Measurements from ENCODE around the gene MLXIPL.
"Not testable (repeated sequence)": the region's sequence is repeated elsewhere in the genome, so short reads cannot be mapped to it uniquely, and the experiment has no call there.

Gene MLXIPL

DNA sequence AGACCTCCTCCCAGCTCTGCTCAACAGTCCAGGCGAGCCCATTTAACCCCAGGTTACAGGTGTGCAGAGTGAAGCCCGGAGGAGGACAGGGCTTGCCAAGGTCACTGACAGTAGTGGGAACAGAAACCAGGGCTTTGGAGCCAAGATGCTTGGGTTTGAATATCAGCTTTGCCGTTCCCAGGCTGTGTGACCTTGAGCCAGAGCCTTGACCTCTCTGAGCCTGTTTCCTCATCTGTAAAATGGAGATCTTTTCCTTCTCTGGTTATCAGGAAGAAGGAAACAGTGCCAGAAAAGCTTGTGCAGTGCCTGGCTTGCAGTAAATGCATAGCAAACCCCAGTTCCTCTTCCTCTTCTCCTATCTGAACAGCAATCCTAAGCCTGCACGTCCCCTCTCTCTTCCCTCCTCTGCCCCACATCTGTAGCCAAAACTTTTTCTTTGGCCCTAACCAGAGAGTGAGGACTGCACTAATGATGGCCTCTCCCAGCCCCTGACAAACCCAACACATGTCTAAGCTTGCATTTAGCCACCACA lies 21.4 kb upstream of the MLXIPL start:
- DNase-seq = no peak

DNA sequence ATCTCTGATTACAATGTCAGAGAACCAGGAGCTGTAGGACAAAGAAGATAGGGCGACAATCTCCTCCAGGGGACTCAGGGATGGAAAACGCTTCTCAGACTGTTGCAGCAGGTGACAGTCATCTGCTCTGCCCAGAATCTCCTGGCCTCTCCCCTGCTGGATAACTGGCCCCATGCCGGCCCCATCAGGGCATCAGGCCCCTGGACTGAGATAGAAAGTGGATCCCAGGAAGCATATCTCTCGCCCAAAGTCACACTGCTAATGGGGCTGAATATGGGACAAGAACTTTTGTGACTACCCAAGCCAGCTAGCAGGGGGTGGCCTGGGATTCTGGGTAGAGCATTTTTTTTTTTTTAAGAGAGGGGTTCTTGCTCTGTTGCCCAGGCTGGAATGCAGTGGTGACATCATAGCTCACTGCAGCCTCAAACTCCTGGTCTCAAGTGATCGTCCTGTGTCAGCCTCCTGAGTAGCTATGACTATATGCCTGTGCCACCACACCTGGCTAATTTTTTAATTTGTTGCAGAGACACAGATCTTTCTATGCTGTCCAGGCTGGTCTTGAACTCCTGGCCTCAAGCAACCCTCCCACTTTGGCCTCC lies 20.5 kb upstream of the MLXIPL start:
- DNase-seq = no peak

DNA sequence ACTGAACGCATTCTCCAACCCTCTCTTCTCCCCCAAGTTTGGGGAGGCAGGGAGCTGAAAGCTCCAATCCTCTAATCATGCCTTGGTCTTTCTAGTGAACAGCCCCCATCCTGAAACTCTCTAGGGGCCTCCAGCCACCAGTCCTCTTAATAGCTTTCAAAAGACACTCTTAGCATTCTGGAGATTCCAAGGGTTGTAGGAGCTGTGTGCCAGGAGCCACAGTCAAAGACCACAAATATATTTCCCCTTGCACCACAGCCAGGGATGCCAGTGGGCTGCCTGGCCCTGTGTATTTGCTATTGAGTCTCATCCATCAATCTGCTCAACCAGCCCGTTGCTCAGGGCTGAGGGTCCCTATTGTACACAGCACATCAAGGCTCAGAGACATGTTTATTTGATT lies 18.5 kb upstream of the MLXIPL start:
- no peak for DNase-seq

GRCh38 chr7:73638911-73639310 lies 14.6 kb upstream of the MLXIPL start:
- DNase-seq = no peak

DNA sequence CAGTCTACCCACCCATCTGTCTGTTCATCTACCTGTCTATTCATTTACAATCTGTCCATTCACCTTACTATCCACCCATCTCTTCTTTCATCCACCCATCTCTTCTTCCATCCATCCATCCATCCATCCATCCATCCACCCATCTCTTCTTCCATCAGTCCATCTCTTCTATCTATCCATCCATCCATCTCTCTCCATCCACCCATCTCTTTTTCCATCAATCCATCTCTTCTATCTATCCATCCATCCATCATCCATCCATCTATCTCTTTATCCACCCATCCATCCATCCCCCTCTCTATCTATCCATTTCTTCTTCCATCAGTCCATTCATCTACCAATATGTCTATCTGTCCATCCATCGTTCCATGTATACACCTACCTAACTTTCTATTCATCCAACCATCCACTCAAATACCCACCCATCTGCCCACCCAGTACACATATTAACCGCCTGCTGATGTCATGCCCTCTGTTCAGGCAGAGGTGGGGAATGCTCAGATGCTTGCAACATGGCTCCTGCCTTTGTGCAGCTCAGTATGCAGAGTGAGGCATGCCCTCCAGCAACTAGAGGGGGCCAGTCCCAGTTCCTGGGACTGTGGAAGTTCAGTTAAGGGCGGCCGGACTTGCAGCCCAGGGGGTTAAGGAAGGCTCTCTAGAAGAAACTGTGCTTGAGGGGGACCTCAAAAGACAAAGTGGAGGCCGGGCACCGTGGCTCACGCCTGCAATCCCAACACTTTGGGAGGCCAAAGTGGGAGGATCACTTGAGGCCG lies 11.3 kb upstream of the MLXIPL start:
- DNase-seq = no peak

DNA sequence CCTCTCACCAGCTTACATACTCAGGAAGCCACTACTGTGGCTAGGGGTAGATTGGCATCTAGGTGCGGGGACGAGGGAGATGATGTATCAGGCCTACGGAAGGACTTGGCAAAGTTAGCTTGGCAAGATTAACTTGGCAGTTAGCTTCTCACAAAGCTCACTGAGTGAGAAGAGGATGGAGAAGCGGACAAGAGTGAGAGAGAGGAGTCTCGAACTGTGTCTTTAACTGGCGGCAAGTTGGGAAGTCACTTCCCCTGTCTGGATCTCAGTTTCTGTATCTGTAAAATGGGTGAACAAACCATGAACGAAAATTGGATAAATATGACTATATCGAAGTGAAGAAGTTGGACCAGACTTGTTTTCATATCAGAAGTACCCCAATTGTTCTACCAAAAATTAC lies 9.5 kb upstream of the MLXIPL start:
- DNase-seq = no peak

- no peak for DNase-seq
Observed at GRCh38 chr7:73633323-73633722, 9.0 kb upstream of the MLXIPL start.

DNA sequence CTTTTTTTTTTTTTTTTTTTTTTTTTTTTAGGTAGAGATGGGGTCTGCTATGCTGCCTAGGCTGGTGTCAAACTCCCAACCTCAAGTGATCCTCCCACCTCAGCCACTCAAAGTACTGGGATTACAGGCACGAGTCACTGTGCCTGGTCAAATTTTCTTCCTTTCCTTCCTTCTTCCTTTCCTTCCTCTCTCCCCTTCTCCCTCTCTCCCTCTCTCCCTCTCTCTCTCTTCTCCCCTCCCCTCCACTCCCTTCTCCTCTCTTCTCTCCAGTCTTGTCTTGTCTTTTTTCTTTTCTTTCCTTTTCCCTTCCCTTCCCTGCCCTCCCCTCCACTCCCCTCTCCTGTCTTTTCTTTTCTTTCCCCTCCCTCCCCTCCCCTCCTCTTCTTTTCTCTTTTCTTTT lies 7.2 kb upstream of the MLXIPL start:
- no peak for DNase-seq

- DNase-seq = no peak
Observed at GRCh38 chr7:73628504-73628903, 4.2 kb upstream of the MLXIPL start.

- no peak for DNase-seq
Observed at GRCh38 chr7:73626814-73627213, 2.5 kb upstream of the MLXIPL start.

GRCh38 chr7:73625276-73625675 lies 954 bp upstream of the MLXIPL start:
- no peak for DNase-seq

DNA sequence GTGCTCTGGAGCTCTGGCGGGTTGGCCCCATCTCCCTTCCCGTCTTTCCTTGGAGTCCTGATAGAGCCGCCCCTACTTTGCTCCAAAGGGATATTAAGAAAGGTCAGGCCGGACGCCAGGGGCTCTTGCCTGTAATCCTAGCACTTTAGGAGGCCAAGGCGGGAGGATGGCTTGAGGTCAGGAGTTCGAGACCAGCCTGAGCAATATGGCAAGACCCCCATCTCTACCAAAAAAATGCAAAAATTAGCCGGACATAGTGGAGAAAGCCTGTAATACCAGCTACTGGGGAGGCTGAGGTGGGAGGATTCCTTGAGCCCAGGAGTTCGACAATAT lies 313 bp upstream of the MLXIPL start:
- no peak for DNase-seq

GRCh38 chr7:73622909-73623797 lies 1.2 kb downstream of the MLXIPL start:
- no peak for DNase-seq

DNA sequence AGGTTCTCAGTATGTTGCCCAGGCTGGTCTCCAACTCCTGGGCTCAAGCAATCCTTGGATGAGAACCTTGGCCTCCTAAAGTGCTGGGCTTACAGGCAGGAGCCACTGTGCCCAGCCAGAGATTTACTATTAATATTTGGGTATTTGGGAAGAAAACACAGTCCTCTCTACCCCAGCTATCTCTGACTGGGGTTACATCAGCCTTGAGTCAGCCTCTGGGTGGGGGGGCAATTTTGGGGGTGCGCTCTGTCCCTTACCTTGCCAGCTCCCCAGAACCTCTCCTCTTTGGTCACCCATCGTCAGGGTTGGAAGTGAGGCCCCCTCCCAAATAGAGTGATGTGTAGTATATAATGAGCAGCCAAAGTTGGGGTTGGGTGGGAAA lies 1.8 kb downstream of the MLXIPL start:
- DNase-seq = no peak

DNA sequence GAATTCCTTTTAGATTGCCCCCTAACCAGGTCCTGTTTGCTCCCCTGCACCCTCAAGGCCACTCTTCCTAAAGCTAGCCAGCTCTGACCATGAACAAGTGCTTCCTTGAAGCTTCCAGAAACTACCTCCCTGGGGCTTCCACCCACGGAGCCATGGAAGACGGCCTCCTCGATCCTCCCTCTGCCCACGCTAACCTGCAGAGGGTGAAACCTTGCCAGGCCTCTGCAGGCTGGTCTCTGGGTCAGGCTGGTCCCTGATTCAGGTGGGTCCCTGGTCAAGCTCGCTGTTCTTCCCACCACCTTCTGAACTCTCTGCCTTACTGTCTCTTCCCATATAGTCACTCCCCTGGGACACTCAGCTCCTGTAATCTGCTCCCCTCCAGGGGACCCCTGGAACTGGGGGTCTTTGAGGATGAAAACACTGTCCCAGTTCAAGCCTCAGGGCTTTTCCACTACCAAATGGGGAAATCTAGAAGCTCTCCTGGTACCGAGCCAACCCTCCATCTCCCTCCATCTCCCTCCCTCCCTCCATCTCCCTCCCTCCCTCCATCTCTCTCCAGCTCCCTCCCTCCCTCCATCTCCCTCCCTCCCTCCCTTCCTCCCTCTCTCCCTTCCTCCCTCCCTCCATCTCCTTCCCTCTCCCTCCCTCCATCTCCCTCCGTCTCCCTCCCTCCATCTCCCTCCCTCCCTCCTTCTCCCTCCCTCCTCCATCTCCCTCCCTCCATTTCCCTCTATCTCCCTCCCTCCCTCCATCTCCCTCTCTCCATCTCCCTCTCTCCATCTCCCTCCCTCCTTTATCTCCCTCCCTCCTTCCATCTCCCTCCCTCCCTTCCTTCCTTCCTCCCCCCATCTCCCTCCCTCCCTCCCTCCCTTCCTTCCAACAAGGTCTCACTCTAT lies 2.9 kb downstream of the MLXIPL start:
- DNase-seq = no peak

GRCh38 chr7:73619394-73619793 lies 4.9 kb downstream of the MLXIPL start:
- DNase-seq = not testable (repeated sequence)

GRCh38 chr7:73618538-73618937 lies 5.8 kb downstream of the MLXIPL start:
- no peak for DNase-seq

- DNase-seq = not testable (repeated sequence)
Observed at GRCh38 chr7:73617520-73617919, 6.8 kb downstream of the MLXIPL start.

GRCh38 chr7:73615886-73616285 lies 8.4 kb downstream of the MLXIPL start:
- DNase-seq = no peak

DNA sequence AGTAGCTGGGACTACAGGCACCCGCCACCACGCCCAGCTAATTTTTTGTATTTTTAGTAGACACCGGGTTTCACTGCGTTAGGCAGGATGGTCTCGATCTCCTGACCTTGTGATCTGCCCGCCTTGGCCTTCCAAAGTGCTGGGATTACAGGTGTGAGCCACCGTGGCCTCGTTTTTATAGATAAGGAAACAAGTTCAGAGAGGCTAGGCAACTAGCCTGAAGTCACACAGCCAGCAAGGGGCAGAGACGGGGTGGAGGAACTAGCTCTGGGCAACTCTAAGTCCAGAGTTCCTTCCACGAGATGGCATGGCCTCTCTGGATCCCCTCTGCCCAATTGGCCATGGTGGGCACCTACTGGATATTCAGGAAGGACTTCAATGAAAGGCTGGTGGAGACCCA lies 9.4 kb downstream of the MLXIPL start:
- not testable (repeated sequence) for DNase-seq

DNA sequence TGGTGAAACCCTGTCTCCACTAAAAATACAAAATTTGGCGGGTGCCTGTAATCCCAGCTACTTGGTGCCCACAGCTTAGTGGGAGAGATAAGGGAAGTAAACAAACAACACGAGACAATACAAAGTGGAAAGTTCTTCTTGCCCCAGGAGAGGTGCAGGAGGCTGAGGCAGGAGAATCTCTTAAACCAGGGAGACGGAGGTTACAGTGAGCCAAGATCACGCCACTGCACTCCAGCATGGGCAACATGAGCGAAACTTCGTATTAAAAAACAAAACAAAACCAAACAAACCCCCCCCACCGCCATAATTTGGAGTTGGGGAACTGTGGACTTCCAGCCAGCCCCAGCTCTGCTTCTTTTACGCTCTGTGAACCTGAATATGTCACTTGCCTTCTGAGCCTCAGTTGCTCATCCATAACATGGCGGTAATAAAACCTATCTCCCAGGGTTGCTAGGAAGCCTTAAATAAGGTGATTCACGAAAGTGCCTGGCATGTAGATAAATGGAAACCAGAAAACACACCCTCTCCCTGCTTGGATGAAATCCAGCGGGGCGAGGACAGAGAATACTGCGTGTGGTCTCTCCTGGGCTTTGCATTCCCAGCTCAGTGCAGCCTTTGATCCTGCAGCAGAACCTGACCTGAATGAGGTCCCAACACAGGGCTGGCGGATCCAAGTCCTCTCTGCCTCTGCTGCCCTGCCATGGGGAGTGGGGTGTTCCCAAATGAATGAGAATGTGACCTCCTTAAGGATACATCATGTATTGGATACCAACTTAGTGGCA lies 10.2 kb downstream of the MLXIPL start:
- no peak for DNase-seq
